Stimulated activated effector memory CD8-positive, alpha-beta T cell treated with anti-CD3 and anti-CD28 coated beads, Interleukin-12 subunit alpha, Interleukin-12 subunit beta, amount 100 ng/mL, for 72 hours (primary cell): ENCODE data around the gene SRRM5.

ENCODE experiments used
- ATAC-seq: fragments of 150-1000 bp; cut with Tn5 transposase; 2 replicates; pipeline ENCODE4 v1.10.0; 2021
- DNase-seq, 2 donors: peaks; one replicate each; pipeline ENCODE4 v3.0.0; 2021 to 2022; ENCODE audit warnings: low spot score in 2 of 2
- H3K27ac Mint-ChIP-seq: one replicate; pipeline ENCODE4 v1.8.0; 2022; ENCODE audit warnings: mild to moderate bottlenecking, mixed read lengths
- H3K36me3 Mint-ChIP-seq: one replicate; pipeline ENCODE4 v1.8.0; 2022; ENCODE audit warnings: mild to moderate bottlenecking, mixed read lengths
- H3K4me1 Mint-ChIP-seq: one replicate; pipeline ENCODE4 v1.8.0; 2022; ENCODE audit warnings: mixed read lengths
- H3K4me3 Mint-ChIP-seq: one replicate; pipeline ENCODE4 v1.8.0; 2022; ENCODE audit warnings: mild to moderate bottlenecking, mixed read lengths
- H3K9me3 Mint-ChIP-seq: one replicate; pipeline ENCODE4 v1.8.0; 2022; ENCODE audit warnings: mixed read lengths

The SRRM5 gene

DNA sequence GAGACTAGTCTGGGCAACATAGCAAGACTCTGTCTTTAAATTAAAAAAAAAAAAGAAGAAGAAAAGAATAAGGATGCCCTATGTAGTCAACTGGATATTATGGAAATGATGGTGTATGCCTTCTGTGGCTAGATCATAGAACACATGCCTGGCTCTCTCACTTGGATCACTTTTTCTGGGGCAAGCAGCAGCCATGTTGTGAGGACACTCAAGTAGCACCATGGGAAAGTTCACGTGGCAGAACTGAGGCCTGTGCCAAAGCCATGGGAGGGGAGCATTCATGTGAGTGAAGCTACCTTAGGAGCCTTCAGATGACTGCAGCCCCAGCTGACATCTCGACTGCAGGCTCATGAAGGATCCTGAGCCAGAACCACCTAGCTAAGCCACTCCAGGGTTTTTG is 46.1 kb downstream of the SRRM5 start:
- Mint-ChIP-seq H3K4me3 (no peak overlapping the region), H3K27ac (no peak overlapping the region), H3K9me3 (no peaks in the 10 kb centered on the region), H3K4me1 (no peaks in the 10 kb centered on the region), H3K36me3 (peaks cover 71% of the 10 kb centered on the region)
- DNase-seq, result no peak
- ATAC-seq, result no peak

DNA sequence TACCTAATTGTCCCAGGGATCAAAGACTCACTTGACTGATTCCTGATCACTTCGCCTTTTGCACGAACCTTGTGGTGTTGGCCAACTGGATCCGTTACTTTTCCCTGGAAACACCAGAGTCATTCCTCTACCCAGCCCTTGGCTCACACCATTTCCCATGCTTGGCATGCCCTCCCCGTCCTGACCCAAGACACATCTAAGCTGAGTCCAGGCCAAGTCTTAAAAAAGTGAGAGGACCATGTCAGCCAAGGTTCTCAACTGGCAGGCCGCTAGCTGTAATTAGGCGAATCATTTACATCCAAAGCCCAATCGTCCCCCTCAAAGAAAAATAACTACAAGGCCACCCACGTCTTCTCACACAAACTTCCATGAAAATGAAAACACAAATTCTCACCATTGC is 46.6 kb downstream of the SRRM5 start:
- peaks cover 4% of the 10 kb centered on the region for H3K4me1 Mint-ChIP-seq
- H3K27ac Mint-ChIP-seq, result no peak overlapping the region
- no peak overlapping the region for H3K4me3 Mint-ChIP-seq
- H3K36me3 Mint-ChIP-seq, result peaks cover 69% of the 10 kb centered on the region
- no peaks in the 10 kb centered on the region for H3K9me3 Mint-ChIP-seq
- ATAC-seq, result no peak
- no peak for DNase-seq

DNA sequence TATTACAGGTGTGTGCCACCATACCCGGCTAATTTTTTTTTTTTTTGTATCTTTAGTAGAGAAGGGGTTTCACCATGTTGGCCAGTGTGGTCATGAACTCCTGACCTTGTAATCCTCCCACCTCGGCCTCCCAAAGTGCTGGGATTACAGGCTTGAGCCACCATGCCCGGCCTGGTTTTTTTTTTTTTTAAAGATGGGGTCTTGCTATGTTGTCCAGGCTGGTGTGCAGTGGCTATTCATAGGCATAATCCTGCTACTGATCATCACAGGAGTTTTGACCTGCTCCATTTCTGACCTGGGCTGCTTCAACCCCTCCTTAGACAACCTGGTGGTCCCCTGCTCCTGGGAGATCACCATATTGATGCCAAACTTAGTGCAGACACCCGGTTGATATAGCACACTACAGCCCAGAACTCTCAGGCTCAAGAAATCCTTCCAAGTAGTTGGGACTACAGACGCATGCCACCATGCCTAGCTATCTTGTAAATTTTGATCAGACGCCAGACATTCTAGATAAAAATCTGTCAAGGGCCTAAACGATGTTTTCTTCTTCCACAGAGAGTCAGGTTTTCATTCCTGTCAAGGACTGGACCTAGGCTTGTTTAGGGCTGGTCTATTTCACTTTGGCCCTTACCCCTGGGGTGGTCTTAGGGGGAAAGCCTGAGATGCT is 48.5 kb downstream of the SRRM5 start:
- Mint-ChIP-seq H3K27ac (no peak overlapping the region), H3K36me3 (peaks cover 68% of the 10 kb centered on the region), H3K9me3 (no peaks in the 10 kb centered on the region), H3K4me1 (peaks cover 22% of the 10 kb centered on the region), H3K4me3 (no peak overlapping the region)
- no peak for ATAC-seq
- DNase-seq, result no peak

DNA sequence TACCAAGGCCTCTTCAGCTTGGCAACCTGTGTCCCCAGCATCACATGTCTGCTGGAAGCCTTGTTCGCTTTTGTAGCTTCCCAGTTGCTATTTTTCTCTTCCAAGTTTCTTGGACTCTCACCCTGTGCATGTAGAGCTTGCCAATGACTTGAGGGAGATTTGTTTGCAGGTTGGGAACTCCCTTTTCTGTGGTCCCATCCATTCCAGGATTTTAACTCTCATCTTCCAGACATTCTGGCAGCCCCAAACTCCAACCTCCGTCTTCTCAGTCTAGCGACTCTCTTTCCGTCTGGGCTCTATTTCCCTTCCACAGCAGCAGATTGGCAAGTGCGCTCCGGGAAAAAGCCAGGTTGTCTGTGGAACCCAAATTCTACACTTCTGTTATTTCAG is 49.1 kb downstream of the SRRM5 start:
- Mint-ChIP-seq H3K4me1 (peaks cover 22% of the 10 kb centered on the region), H3K36me3 (peaks cover 68% of the 10 kb centered on the region)
- no peak for ATAC-seq

DNA sequence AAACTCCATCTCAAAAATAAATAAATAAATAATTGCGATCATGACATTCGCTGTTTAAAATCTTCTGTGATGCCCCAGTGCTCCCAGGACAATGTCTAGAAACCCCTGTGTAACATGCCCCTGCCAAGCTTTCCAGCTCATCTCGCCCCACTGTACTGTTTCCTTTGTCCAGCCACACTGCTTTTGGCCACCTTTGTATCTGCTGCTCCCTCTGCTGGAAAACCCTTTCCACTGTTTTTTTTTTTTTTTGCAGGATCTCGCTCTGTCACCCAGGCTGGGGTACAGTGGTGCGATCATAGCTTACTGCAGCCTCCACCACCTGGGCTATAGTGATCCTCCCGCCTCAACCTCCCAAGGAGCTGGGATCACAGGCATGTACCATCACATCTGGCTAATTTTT is 50.6 kb downstream of the SRRM5 start:
- DNase-seq (no peak), ATAC-seq (no peak)
- H3K9me3 Mint-ChIP-seq, result no peaks in the 10 kb centered on the region
- peaks cover 68% of the 10 kb centered on the region for H3K36me3 Mint-ChIP-seq
- peaks cover 25% of the 10 kb centered on the region for H3K4me1 Mint-ChIP-seq
- no peak overlapping the region for H3K4me3 Mint-ChIP-seq
- H3K27ac Mint-ChIP-seq, result no peak overlapping the region

More for the DNA sequence above, 49.1 kb downstream of the SRRM5 start:
- Mint-ChIP-seq H3K4me3 (no peak overlapping the region), H3K27ac (no peak overlapping the region), H3K9me3 (no peaks in the 10 kb centered on the region)
- DNase-seq, result no peak

DNA sequence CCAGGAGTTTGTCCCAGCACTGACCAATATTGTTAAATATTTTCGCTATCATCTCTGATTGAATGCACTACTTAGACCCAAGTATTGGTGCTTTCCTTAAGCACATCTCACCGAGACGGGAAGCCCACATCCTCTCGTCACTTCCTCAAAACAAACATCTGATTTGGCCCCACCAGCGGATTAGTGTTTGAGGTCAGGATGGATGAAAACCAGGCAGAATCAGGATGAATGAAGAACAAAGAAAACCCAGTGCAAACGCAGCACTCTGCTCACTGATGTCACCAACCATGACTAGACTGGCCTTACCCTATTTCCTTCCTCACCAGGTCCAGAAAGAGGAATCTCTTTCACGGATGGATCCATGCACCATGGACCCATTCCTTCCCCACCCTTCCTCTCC is 52.1 kb downstream of the SRRM5 start:
- Mint-ChIP-seq H3K36me3 (peaks cover 68% of the 10 kb centered on the region), H3K4me3 (peak overlapping the region; percentile 39)
- no peak for ATAC-seq

More for the DNA sequence above, 52.1 kb downstream of the SRRM5 start:
- Mint-ChIP-seq H3K4me1 (peaks cover 35% of the 10 kb centered on the region), H3K9me3 (no peaks in the 10 kb centered on the region), H3K27ac (peak overlapping the region; percentile 78)
- DNase-seq, result no peak
